EL (cell line): ENCODE results near the gene HSD11B1.

Experiments
- DNase-seq: peaks from one replicate; pipeline ENCODE4 v3.0.0-alpha.2; 2016

Gene HSD11B1

GRCh38 chr1:209756615-209757445, 52.2 kb downstream of the HSD11B1 start:
- no peak for DNase-seq

GRCh38 chr1:209758400-209758799, 53.8 kb downstream of the HSD11B1 start:
- no peak for DNase-seq

DNA sequence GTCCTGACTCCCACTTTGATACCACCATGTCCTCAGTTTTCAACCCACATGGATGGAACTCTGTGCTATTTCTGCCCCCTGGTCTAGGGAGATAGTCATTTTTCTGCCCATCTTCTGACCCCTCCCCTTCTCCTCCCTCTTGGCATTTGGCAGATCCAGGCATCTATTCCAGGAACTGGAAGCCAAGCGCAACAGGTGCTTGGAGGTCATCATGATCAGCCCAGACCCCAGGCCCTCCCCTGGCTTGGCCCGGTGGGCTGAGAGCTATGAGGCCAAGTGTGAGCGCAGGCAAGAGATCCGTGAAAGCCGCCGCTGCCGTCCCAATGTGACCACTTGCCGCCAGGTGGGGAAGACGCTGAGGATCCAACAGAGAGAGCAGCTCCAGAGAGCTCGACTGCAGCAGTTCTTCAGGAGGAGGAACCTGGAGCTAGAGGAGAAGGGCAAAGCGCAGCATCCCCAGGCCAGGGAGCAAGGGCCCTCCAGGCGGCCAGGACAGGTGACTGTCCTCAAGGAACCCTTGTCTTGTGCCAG, 55.2 kb downstream of the HSD11B1 start:
- no peak for DNase-seq

GRCh38 chr1:209761011-209761635, 56.5 kb downstream of the HSD11B1 start:
- DNase-seq, result peak; percentile 60

- DNase-seq, result no peak
These were observed 61.4 kb downstream of the HSD11B1 start for GRCh38 chr1:209766051-209766450.

DNA sequence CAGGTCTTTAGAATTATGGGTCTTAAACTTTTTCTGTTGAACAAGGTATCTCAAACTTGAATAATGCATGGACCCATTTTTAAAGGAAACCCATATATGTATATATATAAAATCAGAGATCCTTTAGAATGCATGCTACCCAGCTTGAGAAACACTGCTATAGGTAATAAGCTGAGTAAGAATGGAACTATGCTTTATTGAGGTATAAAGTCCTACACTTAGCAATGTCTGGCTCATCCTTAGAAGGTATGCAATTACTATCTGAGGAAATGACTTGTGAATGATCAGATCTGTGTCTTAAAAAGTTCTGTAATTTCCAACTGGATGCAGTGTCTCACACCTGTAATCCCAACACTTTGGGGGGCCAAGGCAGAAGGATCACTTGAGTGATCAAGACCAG, 62.5 kb downstream of the HSD11B1 start:
- DNase-seq, result no peak

- DNase-seq, result no peak
These were observed 63.1 kb downstream of the HSD11B1 start for GRCh38 chr1:209767706-209768105.

DNA sequence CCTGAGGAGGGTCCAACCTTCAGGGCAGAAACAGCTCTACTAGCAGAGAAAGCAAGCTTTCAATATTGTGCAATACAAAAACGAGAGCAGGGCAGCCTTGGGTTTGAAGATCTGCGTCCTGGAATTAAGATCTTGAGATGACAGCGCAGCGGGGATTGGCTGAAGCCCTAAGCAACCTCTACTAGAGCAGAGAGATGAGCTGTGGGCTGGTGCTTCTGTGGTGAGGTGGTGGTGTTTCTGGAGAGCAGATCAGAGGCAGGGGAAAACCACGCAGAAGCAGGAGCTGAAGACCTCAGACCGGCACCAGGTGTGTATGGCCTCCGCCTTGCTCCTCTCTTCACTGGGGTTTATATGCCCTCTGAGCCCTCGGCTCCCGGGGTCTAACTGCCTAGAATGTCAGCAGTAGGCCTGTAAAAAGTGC, 63.7 kb downstream of the HSD11B1 start:
- no peak for DNase-seq

DNA sequence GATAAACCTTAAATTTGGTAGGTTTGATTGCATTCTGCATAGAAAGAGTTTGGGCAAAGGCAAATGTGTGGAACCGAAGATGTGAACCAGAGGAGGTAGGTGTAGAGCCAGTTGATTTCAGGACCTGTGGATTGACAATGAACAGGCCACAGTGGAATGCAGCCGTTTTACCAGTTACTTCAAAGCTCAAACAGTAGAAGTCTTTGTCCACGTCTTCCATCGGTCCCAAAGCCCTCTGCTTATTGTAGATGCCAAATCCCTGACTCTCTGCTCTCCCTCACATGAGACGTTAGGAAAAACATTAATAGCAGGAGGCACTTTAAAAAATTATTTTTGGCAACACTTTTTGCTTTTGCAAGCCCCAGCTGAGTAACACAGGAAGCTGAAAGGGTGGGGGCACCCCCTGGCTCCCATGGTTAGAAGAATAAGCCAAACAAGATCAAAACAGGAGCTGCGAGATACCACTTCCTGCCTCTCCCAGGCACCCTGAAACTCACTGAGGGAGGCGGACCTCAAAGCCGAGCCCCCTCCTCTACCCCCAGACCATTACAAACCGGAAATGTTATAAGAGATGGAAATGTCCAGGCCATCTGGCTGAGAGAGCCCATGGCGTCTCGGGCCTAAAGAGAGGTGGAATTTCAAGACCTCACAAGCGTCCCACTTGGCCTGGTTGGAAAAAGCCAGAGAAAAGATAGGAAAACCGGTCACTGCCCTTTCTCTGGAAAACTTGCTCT, 64.7 kb downstream of the HSD11B1 start:
- DNase-seq, result peak; percentile 87

DNA sequence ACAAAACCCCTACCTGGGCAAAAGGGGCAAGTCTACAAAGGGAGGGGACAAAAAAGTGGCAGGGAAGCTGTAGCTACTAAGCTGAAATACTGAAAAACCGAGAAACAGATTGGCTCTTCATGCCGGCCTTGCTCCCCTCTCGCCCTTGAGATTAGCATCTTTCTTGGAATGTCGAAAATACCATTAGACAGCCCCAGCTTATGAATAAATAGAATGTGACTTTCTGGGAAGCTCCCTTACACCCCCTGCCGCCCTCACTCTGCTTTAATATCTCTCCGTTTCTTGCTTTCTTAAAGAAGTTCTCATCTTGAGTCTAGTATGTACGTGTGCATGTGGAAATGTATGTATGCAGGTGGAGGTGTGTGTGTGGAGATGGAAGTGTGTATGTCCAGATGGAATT, 65.3 kb downstream of the HSD11B1 start:
- DNase-seq, result peak; percentile 44

GRCh38 chr1:209770636-209771415, 66.2 kb downstream of the HSD11B1 start:
- DNase-seq, result no peak

- peak; percentile 7 for DNase-seq
These were observed 67.5 kb downstream of the HSD11B1 start for GRCh38 chr1:209772126-209772525.

DNA sequence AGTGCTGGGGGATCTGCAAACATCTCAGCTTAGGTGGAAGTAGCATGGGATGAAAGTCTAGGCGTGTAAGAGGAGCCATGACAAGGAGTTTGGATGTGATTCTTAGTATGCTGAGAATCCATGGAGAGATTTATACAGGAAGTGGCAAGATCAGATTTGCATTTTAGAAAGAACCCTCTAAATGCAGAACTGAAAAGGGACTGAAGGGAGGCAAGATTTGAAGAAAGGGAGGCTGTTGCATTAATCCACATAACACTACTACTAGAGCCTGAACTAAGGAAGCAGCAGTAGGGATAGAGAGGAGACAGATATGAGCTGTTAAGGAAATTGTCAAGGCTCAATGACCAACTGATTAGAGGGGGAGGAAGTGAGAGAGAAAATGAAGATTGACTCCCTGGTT, 69.9 kb downstream of the HSD11B1 start:
- DNase-seq, result no peak

DNA sequence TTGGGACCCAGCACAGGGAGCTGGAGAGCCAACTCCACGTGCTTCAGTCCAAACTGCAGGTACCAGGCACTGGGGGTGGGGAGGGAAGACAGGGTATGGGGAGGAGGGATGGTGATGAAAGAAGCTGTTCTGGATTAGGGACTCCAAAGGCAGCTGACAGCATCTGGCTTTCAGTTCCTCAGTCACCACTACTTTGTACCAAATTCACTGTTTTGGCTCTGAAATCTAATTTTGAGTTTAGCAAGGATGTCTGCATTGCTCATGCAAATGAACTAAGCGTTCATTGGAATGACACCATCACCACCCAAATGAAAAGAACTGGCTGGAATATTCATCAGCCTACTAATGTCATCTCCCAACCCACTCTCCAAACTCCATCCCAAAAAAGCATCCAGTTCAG, 71.0 kb downstream of the HSD11B1 start:
- DNase-seq, result no peak

- no peak for DNase-seq
These were observed 72.9 kb downstream of the HSD11B1 start for GRCh38 chr1:209777587-209777986.

DNA sequence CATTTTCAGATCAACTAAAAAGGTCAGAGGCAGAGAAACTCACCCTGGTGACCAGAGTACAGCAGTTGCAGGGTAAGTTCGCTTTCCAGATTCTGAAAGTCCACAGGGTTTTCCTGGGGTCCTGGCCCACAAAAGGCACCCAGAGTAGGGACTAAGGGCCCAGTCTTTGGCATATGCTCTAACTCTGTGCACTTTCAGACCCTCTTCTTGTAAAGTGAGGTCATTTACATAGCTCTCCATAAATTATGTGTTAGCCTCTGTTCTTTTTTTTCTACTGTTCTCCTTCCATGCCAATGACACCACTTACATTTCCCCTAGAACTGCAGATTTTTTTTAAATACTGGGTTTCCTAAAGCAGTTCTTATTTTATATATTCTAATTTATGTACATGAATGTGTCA, 73.5 kb downstream of the HSD11B1 start:
- DNase-seq, result no peak

- DNase-seq, result no peak
These were observed 75.6 kb downstream of the HSD11B1 start for GRCh38 chr1:209780268-209780667.

DNA sequence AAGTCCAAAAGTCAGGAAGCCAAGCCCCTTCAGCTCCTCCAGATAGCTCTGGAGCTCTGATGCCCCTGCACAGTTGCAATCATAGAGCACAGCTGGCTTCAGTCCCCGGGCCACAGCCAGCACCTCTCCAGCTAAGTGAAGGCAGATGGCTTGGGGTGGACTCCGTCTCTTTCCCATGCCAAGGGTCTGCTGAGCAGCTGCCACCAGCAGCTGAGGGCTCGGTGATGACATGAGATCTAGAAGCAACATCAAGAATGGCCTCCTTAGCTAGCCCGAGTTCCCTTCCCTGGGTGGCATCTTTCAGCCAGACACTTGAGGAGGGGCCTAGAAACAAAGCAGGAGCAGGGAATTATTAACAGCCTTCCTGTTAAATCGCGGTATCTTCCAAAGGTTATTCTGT, 78.7 kb downstream of the HSD11B1 start:
- DNase-seq, result peak; percentile 6
